HG03520 (cell line): Measurements from ENCODE around the gene POM121L12.

Experiments used
- ATAC-seq: cut with Tn5 transposase; IDR thresholded peaks from one replicate; pipeline ENCODE4 v1.9.1; 2021; ENCODE audit warnings: mild to moderate bottlenecking, moderate library complexity; ENCODE audit not compliant: unreplicated experiment

POM121L12 gene

DNA sequence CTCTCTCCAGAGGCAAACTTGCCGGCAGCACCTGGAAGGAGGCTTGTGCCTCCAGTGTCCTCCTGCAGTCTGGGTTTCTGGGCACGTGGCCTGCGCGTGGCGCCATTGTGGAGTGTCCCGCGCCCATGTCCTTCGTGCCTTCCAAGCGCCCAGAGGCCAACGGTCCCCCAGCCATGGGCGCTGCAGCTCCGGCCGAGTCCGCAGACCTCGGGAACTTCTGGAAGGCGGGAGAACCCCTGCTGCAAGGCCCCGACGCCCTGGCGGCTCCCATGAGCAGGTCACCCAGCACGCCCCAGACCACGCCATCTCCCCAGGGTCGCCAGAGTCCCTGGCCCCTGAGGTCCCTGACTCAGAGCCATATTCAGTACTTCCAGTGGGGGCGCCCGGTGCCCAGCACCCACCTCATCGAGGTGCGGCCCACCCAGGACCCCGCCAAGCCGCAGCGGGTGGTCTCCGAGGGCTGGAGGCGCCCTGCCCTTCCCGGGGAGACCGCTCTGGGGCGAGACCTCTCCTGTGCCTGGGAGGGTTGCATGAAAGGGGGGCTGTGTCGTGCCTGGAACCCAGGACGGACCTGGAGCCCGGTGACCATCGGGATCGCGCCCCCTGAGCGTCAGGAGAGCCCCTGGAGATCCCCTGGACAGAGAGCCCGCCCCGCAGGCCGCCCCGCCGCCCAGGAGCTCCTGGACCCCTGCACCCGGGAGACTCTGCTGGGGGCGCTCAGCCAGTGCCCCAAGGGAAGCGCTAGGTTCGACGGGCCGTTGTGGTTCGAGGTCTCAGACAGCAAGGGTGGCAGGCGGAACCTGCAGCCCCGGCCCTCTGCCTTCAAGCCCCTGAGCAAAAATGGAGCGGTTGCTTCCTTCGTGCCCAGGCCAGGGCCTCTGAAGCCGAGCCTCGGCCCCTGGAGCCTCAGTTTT lies at the start of gene POM121L12:
POM121L12 (plus strand) TSS at position 135 of the 914 bp plus-strand sequence; CDS start at position 174, 39 bp downstream.
- ATAC-seq = no peak

DNA sequence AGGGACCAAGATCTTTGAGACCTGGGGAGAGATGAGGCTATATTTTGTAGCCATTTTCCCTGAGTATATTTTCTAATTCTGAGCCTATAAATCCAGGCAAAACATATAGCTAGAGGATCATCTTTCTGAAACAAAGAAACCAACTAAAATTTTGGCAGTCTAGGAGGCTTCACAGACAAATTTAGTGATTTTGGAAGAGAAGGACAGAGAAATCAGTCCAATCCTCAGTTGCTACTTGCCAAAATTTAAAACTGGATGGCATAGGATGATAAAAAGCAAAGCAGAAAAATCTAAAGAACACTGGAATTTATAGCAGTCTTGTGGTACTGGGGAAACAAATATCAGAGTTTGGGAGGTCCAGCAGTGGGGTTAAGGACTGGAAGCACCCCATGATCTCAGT lies 43.4 kb upstream of the POM121L12 start:
- no peak for ATAC-seq

DNA sequence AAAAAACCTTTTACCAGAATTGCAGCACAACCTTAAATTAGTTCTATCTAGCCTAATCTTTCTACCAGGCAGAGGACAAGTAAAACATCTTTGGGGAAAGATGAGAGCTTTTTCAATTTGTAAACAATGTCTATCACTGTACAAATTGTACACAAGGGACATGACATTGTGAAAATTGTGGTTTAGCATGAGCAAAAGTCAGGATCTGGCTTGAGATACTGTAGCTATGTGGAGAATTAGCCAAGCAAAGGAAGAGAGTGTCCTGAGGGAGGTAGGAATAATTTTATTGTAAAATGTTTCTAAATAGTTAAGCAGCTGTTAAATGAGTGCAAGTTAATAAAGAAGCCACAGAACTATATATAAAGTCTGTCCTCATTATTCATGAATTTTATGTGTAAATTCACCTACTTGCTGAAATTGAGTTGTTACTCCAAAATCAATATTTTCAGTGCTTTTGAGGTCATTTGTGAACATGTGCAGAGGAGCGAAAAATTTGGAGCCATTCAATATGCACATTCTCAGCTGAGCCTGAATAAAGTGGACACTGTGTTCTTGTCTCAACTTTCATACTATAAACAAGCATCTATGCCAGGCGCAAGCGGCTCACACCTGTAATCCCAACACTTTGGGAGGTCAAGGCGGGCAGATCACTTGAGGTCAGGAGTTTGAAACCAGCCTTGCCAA lies 42.8 kb upstream of the POM121L12 start:
- ATAC-seq = no peak

DNA sequence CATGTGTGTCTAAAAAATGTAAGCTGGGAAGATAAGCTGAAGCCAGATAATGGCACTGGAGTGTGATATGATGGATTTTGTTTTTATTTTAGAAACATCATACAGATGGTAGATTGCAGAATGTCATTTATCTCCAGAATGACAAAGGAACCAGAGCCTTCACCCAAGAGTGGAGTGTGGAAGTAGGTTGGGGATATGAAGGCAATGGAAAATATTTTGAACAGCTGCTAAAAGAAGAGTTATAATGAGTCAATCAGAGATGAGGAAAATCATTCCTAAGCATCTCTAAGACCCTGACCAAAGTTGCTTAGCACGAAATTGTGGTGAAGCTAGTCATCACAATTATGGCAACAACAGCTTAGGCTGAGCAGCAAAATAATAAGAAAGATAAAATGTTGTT lies 39.8 kb upstream of the POM121L12 start:
- ATAC-seq = no peak

DNA sequence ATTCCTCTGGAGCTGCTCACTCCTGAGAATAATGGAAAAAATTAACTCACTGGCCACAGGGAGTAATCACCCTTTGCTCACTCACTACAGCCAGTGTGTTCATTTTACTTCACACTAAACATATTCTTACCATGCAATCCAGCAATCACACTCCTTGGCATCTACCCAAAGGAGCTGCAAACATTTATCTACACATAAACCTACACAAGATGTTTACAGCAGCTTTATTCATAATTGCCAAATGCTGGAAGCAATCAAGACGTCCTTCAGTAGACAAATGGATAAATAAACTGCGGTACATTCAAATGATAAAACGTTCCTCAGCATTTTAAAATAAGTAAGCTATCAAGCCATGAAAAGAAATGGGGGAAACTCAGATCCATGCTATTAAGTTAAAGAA lies 34.2 kb upstream of the POM121L12 start:
- no peak for ATAC-seq

DNA sequence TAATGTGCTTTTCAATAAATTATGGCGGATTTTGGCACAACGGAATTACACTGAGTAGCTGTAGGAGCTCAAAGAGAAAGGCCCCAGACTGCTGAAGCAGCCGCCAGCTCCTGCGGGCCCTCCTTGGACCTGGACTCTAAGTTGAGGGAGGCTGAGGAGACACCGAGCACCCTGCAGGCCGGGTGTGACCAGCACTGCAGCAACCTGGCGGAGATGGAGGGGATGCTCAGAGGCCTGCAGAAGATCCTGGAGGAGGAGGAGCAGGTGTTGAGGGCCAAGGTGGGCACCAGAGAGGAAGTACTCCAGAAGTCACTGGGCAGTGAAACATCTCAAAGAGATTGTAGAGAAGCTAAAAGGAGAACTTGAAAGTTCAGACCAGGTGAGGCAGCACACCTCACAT lies 33.0 kb upstream of the POM121L12 start:
- ATAC-seq = no peak

DNA sequence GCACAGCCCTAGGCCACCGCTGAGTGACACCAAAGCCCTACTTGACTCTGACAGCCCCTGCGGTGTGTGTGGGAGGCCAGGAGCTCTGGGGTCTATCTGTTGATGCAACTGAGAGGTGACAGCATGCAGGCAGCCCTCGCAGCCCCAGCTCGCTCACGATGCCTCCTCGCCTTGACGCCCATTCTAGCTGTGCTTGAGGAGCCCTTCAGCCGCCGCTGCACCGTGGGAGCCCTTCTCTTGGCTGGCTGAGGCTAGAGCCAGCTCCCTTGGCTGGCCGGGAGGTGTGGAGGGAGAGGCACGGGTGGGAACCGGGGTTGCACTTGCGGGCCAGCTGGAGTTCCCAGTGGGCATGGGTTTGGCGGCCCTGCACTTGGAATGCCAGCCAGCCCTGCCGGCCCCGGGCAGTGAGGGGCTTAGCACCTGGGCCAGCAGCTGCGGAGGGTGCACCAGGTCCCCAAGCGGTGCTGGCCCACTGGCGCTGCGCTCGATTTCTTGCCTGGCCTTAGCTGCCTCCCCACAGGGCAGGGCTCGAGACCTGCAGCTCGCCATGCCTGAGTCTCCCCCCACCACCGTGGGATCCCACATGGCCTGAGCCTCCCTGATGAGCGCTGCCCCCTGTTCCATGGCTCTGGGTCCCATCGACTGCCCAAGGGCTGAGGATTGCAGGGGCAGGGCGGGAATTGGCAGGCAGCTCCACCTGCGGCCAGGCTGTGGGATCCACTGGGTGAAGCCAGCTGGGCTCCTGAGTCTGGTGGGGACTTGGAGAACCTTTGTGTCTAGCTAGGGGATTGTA lies 31.6 kb upstream of the POM121L12 start:
- ATAC-seq = no peak

DNA sequence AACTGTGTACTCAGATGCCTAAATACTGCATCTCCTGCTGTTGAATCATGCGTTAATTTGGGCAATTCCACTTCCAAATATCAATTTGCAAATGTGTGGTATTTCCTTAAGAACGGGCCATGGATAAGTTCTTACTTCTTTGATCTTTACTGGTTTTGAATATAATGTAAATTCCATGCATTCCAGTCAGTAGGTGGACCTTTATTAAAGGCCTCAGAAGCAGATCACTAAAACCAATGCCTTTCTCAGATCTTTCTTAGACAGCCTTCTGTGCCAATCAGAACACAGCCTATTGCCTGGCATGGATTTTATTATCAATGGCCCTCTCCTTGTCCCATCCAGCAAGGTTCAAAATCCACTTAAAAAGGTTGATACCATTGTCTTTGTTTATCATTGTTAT lies 21.5 kb upstream of the POM121L12 start:
- ATAC-seq = no peak

DNA sequence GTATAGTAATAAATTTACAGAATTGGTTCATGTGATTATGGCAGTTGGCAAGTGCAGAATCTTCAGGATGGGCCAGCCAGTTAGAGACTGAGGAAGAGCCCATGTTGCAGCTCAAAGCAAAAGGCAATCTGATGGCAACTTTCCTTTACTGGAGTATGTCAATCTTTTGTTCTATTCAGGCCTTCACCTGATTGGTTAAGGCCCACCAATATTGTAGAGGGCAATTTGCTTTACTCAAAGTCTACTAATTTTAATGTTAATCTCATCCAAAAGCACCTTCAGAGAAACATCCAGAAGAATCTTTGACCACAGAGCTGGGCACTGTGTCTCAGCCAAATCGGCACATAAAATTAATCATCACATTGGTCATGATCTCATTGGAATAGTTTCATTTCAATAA lies 20.0 kb upstream of the POM121L12 start:
- ATAC-seq = no peak

DNA sequence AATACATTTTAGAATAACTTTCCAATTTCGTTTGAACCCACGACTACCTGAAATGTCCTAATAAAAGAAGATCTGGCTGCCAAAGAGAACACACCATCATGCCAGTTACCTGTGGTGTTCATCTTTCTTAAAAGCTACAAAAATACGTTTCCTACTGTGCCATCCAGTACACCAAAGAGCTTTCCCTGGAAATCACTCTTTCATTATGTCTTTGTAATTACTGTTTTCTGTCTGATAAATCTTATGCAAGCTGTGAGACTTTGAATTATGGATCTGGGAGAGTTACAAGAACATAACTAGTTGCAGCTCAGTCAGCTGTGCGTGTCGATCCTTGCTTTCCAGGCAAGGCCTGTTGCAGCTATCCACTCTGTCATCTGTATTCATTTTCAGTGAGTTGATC lies 12.5 kb upstream of the POM121L12 start:
- ATAC-seq = no peak

DNA sequence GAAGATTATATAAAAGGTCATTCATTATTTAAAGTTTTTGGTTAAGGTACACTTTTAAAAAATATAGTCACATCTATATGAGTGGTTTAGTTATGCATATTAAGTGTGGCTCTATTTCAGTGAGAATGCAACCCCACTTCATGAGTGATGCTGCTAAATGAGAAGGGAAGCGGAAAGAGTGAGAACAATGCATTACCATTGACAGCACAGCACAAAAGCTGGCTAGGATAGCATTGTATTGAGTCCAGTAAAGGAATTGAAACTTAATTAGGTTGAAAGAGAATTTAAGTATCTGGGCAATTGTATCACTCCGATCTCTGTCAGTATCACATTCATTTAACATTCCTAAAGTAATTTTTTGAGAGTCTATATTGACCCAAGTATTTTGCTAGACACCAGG lies 13.2 kb downstream of the POM121L12 start:
- ATAC-seq = no peak

DNA sequence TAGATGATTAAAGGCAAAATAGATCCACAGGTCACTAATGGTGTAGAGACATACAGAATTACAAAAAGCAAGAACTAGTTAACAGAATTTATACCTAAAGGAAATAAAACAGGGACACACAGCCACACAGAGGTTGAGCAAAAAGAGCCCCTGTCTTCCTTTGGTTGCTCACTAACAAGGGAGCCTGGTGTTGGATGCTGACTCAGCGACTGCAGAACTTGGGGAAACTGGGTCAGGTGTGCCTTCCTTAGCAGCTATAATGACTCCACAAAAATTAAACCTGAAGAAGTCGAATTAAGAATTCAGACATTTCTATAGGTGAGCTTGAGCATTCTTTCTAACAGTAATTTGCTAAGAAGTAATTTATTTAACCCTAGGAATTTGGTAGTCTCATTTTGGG lies 15.0 kb downstream of the POM121L12 start:
- no peak for ATAC-seq

DNA sequence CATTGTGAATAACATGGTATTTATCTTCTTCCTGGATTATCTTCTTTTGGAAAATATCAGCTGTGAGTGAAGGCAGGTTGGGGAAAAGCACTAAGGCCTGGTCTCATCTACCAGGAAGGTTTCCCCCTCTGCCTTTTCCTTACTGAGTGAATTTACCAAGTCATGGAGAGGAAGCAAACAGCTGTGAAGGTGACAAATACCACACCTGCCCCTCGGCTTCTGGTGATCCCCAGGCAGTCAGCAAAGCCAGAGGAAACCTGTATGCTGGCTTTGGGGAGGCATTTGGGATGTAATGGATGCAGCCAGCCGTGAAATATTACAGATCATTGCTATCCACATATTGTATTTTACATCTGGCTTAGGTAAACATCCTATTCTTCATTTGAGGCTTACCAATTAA lies 24.2 kb downstream of the POM121L12 start:
- ATAC-seq = no peak

DNA sequence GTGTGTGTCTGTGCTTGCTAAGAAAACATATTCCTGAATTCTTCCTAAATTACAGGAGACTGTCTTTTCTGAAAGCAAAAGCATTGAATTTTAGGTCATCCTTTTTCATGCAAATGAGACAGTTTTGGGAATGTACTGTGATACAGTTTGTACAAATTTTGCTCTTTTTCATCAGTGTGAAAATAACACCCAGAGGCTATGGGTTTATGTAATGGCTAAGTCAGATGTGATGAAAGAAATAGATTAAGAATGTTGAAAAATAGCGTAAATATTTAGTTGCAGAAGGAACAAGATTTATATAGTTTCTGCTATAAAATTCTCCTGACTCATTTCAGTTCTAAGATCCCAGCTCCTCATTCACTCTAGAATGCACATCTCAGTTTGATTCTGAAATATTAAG lies 24.6 kb downstream of the POM121L12 start:
- no peak for ATAC-seq

DNA sequence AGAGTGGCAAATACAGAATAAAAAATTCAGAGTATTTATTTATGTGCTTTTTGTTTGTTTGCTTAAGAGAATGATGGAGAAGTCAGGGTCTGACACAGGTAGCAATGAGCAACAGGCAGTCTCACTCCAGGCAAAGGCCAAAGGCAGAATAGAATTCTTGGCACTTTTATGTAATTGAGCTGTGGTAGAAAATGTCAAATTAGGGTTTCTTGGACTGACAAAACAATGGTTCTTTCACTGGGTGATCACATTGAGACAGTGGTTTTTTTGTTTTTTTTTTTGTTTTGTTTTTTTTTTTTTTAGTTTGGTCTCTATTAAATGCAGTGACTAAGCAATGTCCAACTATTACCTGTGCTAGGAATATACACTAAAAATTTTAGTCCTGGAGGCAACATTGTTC lies 27.4 kb downstream of the POM121L12 start:
- ATAC-seq = no peak

DNA sequence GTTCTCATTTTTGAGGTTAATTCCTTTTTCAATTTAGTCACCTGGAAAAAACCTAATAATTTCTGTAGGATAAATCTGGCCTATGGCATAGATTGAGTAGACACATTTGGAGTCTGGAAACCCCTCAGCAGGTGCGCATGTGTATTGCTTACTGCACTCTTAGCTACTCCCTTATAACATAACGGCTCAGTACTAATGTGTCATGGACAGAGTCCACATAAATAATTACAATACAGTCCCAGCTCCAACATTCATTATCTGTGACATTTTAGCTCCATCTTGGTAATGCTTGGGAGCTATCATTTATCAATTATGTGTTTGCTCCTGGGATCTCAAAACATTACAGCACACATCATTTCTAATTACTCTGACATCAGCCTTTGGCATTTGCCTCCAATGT lies 33.2 kb downstream of the POM121L12 start:
- no peak for ATAC-seq

DNA sequence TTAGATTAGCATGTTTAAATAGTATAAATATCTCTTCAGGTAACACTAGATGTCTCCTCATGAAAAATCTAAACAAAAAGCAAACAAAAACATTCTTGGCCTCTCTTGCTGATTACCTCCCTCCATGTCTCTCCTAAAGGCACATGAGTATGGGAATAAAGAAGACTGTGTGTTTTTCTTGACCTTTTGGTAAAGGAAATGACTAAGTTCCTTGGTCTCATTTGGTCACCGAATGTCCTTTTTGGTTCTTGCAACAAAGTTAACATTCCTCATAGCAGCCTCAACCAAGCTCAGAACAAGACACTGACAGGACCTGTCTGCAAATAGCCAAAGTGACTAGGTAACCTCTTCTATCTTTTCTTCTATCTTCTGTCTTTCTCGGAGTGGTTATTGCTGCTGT lies 35.5 kb downstream of the POM121L12 start:
- ATAC-seq = no peak
